LoVo (cell line): ENCODE data around the gene RMC1.
"Not testable (repeated sequence)": the region's sequence is repeated elsewhere in the genome, so short reads cannot be mapped to it uniquely, and the experiment has no call there.

Experiments used
- DNase-seq: peaks from one replicate; pipeline ENCODE4 v3.0.0-alpha.2; 2016; ENCODE audit warnings: low spot score

RMC1 gene

DNA sequence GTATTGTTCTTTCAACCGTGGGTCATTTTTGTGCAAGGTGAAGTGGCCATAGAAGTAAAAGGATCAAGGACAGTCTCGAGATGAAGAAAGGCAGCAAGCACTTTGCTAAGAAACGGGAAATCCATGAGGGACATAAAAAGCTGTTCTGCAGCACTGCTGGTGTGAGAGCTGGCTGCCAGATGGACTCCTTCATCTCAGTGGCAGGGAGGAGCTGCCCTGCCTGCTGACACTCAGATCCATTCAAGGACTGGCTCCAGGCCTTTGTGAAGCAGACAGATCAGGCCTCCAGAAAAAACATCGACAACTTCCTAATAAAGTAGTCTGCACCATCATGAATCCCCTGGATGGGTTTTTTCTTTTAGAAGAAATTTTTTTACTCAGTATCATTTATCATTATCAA lies 29.5 kb downstream of the RMC1 start:
- no peak for DNase-seq

DNA sequence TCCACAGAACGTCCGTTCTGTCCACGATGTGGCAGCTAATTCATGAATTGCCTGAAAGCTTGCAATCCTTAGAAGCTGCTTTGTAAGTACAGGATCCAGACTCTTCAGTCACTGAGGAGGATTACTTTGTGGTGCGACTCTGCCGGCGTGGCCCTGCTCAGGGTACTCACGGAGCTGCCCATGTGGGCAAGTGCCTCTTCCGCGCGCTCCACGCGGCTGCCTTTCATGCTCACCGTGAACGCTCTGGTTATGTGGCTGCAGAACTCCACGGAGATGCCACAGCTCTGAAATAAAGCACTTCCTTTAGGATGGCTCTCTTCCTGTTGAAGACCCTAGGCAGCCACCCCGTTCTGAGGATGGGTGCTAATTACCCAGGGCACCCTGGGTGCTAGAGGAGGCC lies 31.0 kb downstream of the RMC1 start:
- DNase-seq, result no peak

DNA sequence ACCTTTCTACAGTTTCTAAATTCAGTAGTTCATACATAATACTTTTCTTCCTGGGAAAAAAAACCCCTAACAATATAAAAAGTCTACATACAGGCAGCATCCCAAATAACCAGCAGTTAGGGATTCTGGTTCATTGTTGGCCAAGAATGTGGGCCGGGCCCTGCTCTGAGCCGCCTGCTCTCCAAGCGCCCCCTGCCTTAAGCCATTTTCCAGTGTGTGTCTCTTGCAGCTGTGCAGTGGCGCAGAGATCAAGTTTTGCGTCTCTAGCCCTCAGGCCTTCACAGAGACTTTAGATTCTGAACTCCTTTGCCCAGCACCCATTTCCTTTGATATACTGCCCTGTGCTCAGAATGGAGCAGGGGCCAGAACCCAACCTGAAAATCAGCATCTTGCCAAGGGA lies 32.9 kb downstream of the RMC1 start:
- no peak for DNase-seq

DNA sequence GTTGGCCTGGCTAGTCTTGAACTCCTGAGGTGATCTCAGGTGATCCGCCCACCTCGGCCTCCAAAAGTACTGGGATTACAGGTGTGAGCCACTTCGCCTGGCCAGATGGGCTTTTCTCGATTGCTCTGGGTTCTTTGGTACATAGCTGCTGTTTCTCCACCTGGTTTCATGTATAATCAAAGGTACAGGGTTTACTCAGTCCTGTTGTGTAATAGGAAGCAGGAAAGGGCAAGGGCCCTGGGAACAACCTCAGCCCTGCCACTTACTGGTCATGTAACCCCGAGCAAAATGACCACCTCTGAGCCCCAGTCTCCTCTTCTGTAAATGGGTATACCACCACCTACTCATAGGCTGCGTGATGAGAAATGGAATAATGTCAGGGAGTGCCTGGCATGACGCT lies 34.0 kb downstream of the RMC1 start:
- no peak for DNase-seq

DNA sequence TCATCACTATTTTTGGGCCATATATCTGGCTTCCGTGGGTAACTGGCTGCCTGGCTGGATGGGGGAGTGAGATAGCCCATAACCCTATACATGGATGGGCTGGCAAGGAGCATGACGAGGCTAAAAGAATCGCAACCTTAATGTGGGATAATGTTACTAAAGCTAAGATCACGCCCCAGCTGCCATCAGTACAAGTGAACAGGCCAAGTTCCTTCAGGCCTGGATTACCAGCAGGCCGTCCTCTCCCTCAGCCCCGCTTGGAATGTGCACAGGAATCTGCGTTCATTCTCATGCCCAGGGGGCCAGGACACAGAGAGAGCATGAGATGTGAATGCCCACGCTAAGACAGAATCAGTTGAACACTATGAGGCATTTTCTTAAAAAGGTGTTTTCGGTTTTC lies 34.7 kb downstream of the RMC1 start:
- DNase-seq, result no peak

DNA sequence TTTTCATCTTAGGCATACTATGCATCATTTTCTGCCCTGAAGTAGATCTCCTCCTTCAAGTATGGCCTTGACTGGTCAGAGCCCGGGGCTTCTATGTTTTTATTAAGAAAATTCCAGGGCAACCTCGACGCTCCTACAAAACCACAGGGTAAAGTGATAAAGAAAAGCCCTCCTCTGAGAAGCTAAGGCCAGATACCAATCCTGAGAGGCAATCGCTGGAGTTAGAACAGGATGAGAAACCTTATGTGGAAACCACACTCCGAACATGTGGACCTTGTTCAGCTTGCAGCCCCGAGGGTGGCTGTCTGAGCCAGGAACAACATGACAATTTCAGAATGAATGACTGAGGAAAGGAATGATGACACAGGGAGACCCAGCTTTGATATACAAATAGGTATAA lies 35.6 kb downstream of the RMC1 start:
- DNase-seq, result no peak

DNA sequence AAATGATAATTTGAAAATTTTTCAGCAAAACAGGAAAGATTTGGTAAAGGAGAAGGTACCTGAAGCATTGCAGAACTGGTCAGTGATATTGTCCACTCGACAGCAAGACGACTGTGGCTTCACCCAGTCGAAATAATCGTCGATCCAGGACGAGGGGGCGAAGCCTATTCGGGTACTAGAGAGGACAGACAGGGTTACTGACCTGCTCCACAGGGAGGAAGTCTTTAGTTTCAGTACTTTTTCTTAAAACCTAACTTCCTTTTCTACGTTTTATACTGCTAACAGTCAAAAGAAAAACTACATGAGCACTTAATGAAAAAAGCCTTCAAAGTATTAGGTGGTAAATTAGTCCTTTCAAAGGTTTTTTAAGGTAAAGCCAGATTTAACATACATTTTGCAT lies 36.0 kb downstream of the RMC1 start:
- DNase-seq, result no peak

DNA sequence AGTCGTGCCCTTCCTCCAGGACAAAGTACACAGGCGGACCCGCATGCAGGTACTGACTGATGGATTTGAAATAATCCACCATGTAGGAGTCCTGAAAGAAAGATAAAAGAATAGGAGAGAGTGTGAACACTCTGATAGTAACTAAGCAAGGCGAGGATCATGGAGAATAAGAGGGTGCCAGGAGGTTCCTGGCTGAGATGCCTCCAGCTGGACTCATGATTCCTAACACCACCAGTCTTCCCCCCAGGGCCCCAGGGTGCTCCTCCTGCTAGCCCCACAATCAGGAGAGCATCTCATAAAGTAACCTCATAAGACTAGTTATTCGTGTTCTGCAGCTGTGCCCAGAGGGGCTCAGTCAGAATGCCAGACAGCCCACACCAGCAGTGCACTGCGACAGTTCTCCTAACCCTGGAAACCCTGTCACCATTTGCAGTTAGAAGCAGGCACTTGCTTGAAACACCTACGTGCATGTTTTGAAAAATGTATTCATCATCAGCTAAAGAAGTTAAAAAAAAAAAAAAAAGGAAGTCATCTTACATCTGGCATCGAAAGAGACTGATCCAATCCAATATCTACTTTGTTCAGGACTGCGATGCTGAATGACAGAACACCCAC lies 36.7 kb downstream of the RMC1 start:
- DNase-seq, result no peak

DNA sequence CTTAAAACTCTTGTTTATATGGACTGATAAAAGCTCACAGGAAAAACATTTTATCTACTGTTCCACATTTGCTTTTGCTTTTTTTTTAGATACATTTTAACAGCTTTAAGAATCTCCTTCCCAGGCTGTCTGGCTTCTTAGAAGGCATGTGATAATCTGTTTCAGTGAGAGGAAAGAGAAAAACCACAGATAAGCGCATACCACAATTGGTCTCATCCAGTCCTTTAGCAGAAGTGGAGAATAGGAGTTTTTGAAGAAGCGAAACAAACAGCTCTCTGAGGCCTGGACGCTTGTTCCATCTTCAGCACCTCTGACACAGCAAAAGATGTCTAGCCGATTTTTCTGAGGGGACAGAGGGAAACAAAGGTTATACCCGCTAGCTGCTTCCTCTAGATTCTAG lies 37.6 kb downstream of the RMC1 start:
- DNase-seq, result no peak

DNA sequence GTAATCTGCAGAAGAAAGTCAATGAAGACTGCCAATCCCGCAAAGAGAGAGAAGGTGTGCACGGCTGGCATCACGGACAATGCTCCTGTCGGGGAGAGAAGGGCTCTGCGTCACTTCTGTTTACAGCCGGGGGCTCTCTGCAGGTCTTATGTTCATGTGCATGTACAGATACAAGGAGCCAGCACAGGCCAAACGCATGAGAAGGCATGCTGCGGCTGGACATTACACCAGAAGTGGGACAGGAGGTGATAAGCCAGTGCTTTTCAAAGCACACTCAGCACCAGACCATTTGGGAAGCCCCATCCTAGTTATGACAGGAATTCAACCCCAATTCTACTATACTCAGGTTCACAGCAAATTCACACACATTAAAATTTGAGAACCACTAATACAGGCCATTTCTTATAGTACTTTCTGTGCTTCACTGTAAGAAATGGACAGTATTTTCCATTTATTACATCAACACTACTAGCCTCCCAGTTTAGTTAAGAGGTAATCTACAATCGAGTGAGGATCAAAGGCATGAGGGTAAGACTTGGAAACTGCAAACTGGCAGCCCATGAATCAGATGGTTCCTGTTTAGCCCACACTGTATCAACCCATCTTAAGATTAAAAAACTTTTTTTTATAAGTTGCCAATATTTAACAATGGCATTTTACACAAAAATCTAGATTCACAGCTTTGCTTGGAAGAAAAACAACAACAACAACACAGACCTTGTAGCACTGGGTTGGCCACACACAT lies 38.2 kb downstream of the RMC1 start:
- no peak for DNase-seq

DNA sequence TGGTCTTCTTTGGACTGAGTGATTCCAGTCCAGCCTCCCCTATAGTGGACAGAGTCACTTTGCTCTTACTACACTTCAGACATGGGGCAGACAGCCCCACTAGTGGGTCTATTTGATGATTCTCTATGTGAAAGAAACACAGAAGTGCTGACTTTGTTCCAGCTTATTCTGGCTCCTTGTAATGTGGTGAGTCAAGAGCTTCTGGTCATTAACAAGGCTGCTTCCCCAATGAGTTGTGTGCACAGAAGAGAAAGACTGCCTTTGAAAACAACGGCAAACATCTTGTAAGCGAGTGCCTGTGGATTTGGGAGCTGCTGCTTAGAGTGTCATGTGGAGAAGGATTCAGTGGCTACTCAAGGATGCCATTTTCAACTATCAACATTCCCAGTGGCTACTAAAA lies 39.1 kb downstream of the RMC1 start:
- no peak for DNase-seq

DNA sequence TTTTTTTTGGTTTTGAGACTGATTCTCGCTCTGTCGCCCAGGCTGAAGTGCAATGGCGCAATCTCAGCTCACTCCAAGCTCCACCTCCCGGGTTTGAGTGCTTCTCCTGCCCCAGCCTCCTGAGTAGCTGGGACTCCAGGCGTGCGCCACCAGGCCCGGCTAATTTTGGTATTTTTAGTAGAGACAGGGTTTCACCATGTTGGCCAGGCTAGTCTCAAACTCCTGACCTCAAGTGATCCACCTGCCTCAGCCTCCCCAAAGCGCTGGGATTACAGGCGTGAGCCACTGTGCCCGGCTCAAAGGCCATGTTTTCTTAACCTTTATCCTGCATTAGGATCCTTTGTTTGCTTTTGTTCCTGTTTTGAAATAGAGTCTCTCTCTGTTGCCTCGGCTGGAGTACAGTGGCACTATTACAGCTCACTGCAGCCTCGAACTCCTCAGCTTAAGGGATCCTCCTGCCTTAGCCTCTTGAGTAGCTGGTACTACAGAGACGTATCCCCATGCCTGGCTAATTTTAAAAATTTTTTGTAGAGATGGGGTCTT lies 42.0 kb downstream of the RMC1 start:
- DNase-seq, result no peak

DNA sequence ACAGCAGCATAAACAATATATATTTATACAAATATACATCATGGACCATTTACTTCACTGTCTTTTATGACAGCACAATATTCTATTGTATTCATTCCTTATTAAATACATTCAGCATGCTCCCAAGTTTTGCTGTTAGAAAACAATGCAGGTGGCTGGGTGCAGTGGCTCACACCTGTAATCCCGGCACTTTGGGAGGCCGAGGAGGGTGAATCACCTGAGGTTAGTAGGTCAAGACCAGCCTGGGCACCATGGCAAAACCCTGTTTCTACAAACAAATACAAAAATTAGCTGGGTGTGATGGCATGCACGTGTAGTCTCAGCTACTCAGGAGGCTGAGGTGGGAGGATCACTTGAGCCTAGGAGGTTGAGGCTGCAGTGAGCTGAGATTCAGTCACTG lies 44.0 kb downstream of the RMC1 start:
- no peak for DNase-seq

DNA sequence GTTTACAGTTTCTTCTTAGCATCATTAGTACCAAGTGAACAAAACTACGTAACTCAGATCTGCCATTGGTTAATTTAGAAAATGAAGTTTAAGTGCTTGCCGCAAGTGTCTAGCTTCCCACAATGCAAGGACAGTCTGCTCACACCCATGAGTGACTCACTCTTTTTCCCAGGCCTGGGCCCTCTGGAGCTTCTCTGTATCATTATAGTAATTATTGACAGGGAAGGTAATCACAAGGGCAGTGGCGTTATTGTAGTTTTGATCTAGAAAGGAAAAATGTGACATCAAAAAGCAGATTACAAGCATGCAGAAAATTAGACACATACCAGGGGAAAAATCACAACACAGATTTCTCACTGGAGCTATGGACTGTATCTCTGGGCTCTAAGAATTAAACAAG lies 44.5 kb downstream of the RMC1 start:
- DNase-seq, result no peak

DNA sequence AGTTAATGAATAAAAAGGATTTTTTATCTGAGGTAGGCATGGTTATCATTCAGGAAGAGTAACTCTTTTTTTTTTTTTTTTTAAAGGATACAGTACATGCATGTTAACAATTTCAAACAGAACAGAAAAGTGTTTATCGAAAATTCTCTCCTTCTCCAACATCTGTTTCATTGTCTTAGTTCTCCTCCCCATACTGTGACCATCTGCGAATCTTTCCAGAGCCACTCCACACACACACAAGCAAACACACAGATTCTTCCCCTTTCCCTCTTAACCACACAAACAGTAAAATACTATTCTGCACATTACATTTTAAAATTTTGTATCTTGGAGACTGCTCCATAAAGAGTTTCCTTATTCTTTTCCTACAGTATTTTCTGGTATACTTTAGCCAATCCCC lies 45.0 kb downstream of the RMC1 start:
- DNase-seq, result no peak

DNA sequence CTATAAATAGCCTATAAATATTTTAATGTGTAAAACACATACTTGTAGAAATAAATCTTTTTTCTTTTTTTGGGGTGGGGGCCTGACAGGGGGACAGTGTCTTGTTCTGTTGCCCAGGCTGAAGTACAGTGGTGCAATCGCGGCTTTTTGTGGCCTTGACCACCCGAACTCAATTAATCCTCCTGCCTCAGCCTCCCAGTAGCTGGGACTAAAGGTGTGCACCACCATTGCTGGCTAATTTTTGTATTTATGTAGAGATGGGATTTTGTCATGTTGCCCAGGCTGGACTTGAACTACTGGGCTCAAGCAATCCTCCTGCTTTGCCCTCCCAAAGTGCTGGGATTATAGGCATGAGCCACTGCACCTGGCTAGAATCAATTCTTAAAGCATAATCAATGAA lies 45.4 kb downstream of the RMC1 start:
- no peak for DNase-seq

DNA sequence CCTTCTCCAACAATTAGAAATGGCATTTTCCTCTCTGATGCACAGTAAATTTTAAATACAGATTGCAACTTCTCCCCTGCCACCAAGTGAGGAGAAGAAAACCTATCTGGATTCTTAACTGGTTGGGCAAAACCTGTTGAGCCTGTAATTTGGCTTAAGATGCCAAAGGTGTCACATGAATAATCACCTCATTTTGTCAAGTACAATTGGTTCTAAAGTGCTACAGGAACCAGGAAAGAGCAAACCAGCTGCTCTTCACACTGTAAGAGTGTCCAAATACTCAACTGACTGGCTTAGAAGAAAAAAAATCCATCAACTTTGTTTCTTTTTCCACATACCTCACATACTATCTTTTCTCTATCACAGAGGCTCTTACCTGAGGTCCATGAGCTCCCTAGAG lies 47.6 kb downstream of the RMC1 start:
- no peak for DNase-seq

DNA sequence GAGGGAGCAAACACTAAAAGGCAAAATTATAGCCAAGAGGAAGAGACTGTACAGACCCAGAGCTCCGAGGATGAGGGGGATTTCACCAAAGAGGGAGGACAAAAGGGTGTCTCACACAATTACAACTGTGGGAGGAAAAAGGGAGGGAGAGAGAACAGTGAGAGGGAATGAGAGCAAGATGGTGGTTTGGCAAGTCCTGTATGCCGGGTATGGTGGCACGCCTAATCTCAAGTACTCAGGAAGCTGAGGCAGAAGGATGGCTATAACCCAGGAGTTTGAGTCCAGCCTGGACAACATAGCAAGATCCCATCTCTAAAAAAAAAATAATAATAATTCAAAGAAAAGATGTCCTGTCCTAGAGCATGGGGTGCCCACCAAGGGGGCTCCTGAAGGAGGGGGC lies 48.7 kb downstream of the RMC1 start:
- DNase-seq, result no peak

DNA sequence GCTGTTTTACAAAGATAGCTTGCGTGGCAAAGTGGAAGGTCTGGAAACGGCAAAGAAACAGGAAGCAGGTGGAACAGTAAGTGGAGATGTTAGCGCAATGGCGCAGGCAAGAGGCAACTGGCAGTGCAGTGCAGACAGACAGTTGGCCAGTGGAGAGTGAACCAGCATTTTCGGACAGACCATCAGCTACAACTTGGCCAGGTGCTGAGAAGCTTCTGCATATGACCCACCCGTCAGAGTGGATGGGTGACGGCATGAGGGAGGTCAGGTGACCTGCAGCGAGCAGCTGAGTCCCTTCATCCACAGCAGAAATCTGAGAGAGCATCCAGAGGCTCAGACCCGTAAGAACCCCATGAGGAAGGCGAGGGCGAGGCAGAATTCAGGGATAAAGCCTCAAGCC lies 49.2 kb downstream of the RMC1 start:
- DNase-seq, result no peak

DNA sequence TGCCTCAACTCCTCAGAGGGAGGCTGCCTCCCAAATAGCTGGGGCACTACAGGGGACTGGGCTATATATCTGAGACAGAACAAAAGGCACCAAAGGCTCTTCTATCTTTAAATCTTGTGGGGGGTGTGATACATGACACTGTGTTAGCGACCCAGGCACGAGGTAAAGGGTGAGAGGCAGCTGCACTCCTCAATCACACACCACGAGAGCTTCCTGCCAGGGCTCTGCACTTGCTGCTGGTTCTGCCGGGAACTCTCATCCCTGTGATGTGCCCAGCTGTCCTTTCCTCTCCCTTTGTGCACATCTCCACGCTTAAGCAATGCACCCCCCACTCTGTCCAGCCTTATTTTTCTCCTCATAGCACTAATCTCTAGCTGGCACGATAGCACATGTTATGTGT lies 50.6 kb downstream of the RMC1 start:
- DNase-seq, result no peak

DNA sequence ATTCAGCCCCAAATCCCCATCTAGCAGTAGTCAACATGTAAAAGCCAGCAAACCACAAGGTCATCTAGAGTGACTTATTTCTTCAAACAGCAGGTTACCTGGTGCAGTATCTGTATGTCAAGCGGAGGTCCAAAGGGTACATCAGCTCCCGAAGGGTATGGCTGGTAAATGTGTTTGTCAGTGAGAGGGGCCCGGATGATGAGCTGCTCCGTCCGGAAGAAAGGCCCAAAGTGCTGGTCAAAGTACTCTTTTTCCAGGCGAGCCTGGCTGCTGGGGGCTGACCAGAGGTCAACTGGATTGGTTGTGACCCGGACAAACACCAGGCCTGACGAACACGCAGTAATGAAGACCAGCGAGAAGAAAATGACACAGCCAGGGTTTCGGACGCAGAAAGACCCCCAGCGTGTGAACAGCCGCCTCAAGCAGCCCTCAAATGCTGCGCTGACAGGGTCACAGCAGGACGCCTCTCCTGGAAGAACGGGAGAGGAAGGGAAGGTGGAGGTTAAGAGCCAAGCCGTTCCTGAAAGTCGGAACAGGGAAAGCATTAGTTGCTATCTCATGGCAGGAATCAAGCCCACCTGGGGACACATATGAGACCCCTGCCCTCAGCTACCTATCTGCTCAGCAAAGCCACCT lies 53.0 kb downstream of the RMC1 start:
- DNase-seq, result no peak

DNA sequence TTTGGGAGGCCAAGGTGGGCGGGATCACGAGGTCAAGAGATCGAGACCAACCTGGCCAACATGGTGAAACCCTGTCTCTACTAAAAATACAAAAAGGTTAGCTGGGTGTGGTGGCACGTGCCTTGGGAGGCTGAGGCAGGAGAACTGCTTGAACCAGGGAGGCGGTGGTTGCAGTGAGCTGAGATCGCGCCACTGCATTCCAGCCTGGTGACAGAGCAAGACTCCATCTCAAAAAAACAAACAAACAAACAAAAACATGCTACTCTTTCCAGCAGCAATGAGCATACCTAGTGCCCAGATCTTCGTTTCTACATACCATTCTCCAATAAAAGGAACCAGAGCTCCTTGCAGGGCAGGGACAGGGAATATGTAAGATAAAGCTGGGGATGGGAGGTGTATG lies 54.2 kb downstream of the RMC1 start:
- DNase-seq, result not testable (repeated sequence)

DNA sequence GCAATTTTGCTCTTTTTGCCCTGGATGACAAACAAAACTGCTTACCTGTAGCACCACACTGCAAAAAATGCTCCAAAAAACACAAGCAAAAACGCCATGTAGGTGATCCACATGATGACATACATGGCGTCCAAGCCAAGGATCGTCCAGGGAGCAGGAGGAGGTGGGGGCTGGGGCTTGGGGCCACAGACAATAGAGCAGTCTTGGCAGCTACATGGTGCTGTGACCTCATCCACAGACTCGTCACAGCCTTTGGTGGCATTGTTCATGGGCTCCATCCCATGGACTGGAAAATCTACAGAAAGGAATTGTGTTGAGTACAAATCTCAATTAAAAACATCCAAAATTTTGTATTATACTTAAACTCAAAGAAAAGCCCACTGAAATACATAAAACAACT lies 56.9 kb downstream of the RMC1 start:
- no peak for DNase-seq
